BLaER1 treated with 17β-estradiol and CSF1 and Interleukin-3, amounts not matched to agents 10 nM and 100 nM (cell line): ENCODE results near the gene NEUROD2.

ENCODE experiments used
- H3K27ac ChIP-seq, 11 experiments: shearing (Covaris generic); formaldehyde crosslinking; 2 replicates each; pipeline ENCODE4 v1.8.1; 2022
- H3K27me3 ChIP-seq, 11 experiments: shearing (Covaris generic); formaldehyde crosslinking; 2 replicates each; pipeline ENCODE4 v1.8.1; 2022
- H3K36me3 ChIP-seq, 11 experiments: shearing (Covaris generic); formaldehyde crosslinking; 2 replicates each; pipeline ENCODE4 v1.8.1; 2022
- H3K4me1 ChIP-seq, 10 experiments: shearing (Covaris generic); formaldehyde crosslinking; 2 replicates each; pipeline ENCODE4 v1.8.1; 2022
- H3K4me2 ChIP-seq, 11 experiments: shearing (Covaris generic); formaldehyde crosslinking; 2 replicates each; pipeline ENCODE4 v1.8.1; 2022
- H3K4me3 ChIP-seq, 10 experiments: shearing (Covaris generic); formaldehyde crosslinking; 2 replicates each; pipeline ENCODE4 v1.8.1; 2022
- H3K9ac ChIP-seq, 11 experiments: shearing (Covaris generic); formaldehyde crosslinking; 2 replicates each; pipeline ENCODE4 v1.8.1; 2022
- H3K9me3 ChIP-seq, 11 experiments: shearing (Covaris generic); formaldehyde crosslinking; replicated peaks in 1 of 11; 2 replicates each; pipeline ENCODE4 v1.8.1; 2022
- H4K20me1 ChIP-seq, 11 experiments: shearing (Covaris generic); formaldehyde crosslinking; 2 replicates each; pipeline ENCODE4 v1.8.1; 2022
- Cebpa-rat ChIP-seq, 11 experiments: shearing (Covaris generic); IDR thresholded peaks; 2 replicates each; pipeline ENCODE4 v1.8.1; 2022

Gene NEUROD2

GRCh38 chr17:39599004-39599664 lies 8.6 kb downstream of the NEUROD2 start:
- H3K4me1 ChIP-seq = peaks cover 6 to 14% (median 13%) of the 10 kb centered on the region in 10 experiments; a peak in 19 of 20 replicates
- H3K27me3 ChIP-seq = peaks cover 100% of the 10 kb centered on the region in 11 experiments
- H3K4me2 ChIP-seq = peak overlapping the region; percentile 41 to 70 (median 58); a peak in 20 of 22 replicates

GRCh38 chr17:39598630-39599003 lies 9.1 kb downstream of the NEUROD2 start:
- no peak overlapping the region for H3K9ac ChIP-seq
- peaks cover 100% of the 10 kb centered on the region in 11 experiments for H3K27me3 ChIP-seq
- H3K36me3 ChIP-seq = no peaks in the 10 kb centered on the region
- no peak for TF ChIP-seq Cebpa-rat (IDR thresholded peaks at IDR 0.05)
- H3K4me1 ChIP-seq = peaks cover 6 to 14% (median 13%) of the 10 kb centered on the region in 10 experiments; a peak in 19 of 20 replicates
- 0 out of 20 replicates have a peak overlapping the region, but pooled peaks of 1 of the 10 experiments have one; percentile 28 for H3K4me3 ChIP-seq
- no peaks in the 10 kb centered on the region for H3K9me3 ChIP-seq
- H3K4me2 ChIP-seq = peak overlapping the region in 5 of 11 experiments; percentile 54 to 70 (median 58); a peak in 6 of 22 replicates
- peaks cover 0 to 90% (median 60%) of the 10 kb centered on the region in 11 experiments; a peak in 19 of 22 replicates for H4K20me1 ChIP-seq
- no peak overlapping the region for H3K27ac ChIP-seq

More at GRCh38 chr17:39599004-39599664, 8.6 kb downstream of the NEUROD2 start:
- H3K9me3 ChIP-seq = no peaks in the 10 kb centered on the region
- no peaks in the 10 kb centered on the region for H3K36me3 ChIP-seq
- H3K4me3 ChIP-seq = peak overlapping the region in 8 of 10 experiments; percentile 2 to 47 (median 30); a peak in 7 of 20 replicates
- H3K27ac ChIP-seq = no peak overlapping the region
- H3K9ac ChIP-seq = no peak overlapping the region
- H4K20me1 ChIP-seq = peaks cover 0 to 92% (median 60%) of the 10 kb centered on the region in 11 experiments; a peak in 19 of 22 replicates
- no peak for TF ChIP-seq Cebpa-rat (IDR thresholded peaks at IDR 0.05)

- no peak for TF ChIP-seq Cebpa-rat (IDR thresholded peaks at IDR 0.05)
- Histone ChIP-seq H3K27me3 (peaks cover 100% of the 10 kb centered on the region in 11 experiments), H3K36me3 (no peaks in the 10 kb centered on the region), H3K4me2 (no peak overlapping the region), H3K9me3 (no peaks in the 10 kb centered on the region), H3K4me1 (peaks cover 6 to 14% (median 13%) of the 10 kb centered on the region in 10 experiments; a peak in 19 of 20 replicates), H3K27ac (no peak overlapping the region), H3K4me3 (no peak overlapping the region), H4K20me1 (peaks cover 0 to 91% (median 60%) of the 10 kb centered on the region in 11 experiments; a peak in 19 of 22 replicates), H3K9ac (no peak overlapping the region)
Measured at GRCh38 chr17:39598047-39598481, 9.7 kb downstream of the NEUROD2 start.

GRCh38 chr17:39597372-39598046 lies 10.2 kb downstream of the NEUROD2 start:
- Histone ChIP-seq H3K4me1 (peaks cover 6 to 14% (median 13%) of the 10 kb centered on the region in 10 experiments; a peak in 19 of 20 replicates), H3K4me2 (no peak overlapping the region), H4K20me1 (peaks cover 0 to 92% (median 60%) of the 10 kb centered on the region in 11 experiments; a peak in 19 of 22 replicates), H3K9ac (no peak overlapping the region), H3K36me3 (no peaks in the 10 kb centered on the region), H3K27ac (no peak overlapping the region), H3K4me3 (no peak overlapping the region), H3K9me3 (no peaks in the 10 kb centered on the region), H3K27me3 (peaks cover 100% of the 10 kb centered on the region in 11 experiments)
- TF ChIP-seq Cebpa-rat (IDR thresholded peaks at IDR 0.05) = no peak

- Histone ChIP-seq H3K9ac (no peak overlapping the region), H3K27me3 (peaks cover 98 to 100% (median 100%) of the 10 kb centered on the region in 11 experiments), H3K27ac (no peak overlapping the region), H4K20me1 (peaks cover 0 to 92% (median 60%) of the 10 kb centered on the region in 11 experiments; a peak in 19 of 22 replicates), H3K4me1 (peaks cover 6 to 14% (median 13%) of the 10 kb centered on the region in 10 experiments; a peak in 19 of 20 replicates), H3K36me3 (no peaks in the 10 kb centered on the region), H3K4me3 (no peak overlapping the region), H3K9me3 (no peaks in the 10 kb centered on the region), H3K4me2 (no peak overlapping the region)
- TF ChIP-seq Cebpa-rat (IDR thresholded peaks at IDR 0.05) = no peak
Measured at GRCh38 chr17:39596543-39597267, 11.0 kb downstream of the NEUROD2 start.

- Histone ChIP-seq H3K4me2 (no peak overlapping the region), H4K20me1 (peaks cover 0 to 91% (median 54%) of the 10 kb centered on the region in 11 experiments; a peak in 19 of 22 replicates), H3K9ac (no peak overlapping the region), H3K9me3 (no peaks in the 10 kb centered on the region), H3K4me1 (peaks cover 6 to 14% (median 13%) of the 10 kb centered on the region in 10 experiments; a peak in 19 of 20 replicates), H3K27me3 (peaks cover 98 to 100% (median 100%) of the 10 kb centered on the region in 11 experiments), H3K27ac (no peak overlapping the region), H3K4me3 (no peak overlapping the region), H3K36me3 (no peaks in the 10 kb centered on the region)
- no peak for TF ChIP-seq Cebpa-rat (IDR thresholded peaks at IDR 0.05)
Measured at GRCh38 chr17:39595928-39596510, 11.7 kb downstream of the NEUROD2 start.

GRCh38 chr17:39595294-39595693 lies 12.4 kb downstream of the NEUROD2 start:
- peaks cover 91 to 100% (median 98%) of the 10 kb centered on the region in 11 experiments for H3K27me3 ChIP-seq
- H3K4me3 ChIP-seq = no peak overlapping the region
- H3K27ac ChIP-seq = no peak overlapping the region
- peaks cover 0 to 84% (median 46%) of the 10 kb centered on the region in 11 experiments; a peak in 19 of 22 replicates for H4K20me1 ChIP-seq
- no peak overlapping the region for H3K4me2 ChIP-seq
- H3K9ac ChIP-seq = no peak overlapping the region
- peaks cover 6 to 19% (median 13%) of the 10 kb centered on the region in 10 experiments; a peak in 19 of 20 replicates for H3K4me1 ChIP-seq
- no peaks in the 10 kb centered on the region for H3K36me3 ChIP-seq
- no peak for TF ChIP-seq Cebpa-rat (IDR thresholded peaks at IDR 0.05)
- no peaks in the 10 kb centered on the region for H3K9me3 ChIP-seq

GRCh38 chr17:39593371-39593770 lies 14.3 kb downstream of the NEUROD2 start:
- Histone ChIP-seq H4K20me1 (peaks cover 0 to 65% (median 27%) of the 10 kb centered on the region in 11 experiments; a peak in 16 of 22 replicates), H3K27ac (no peak overlapping the region), H3K27me3 (peaks cover 71 to 84% (median 80%) of the 10 kb centered on the region in 11 experiments), H3K36me3 (no peaks in the 10 kb centered on the region), H3K4me2 (no peak overlapping the region), H3K4me3 (no peak overlapping the region), H3K9me3 (no peaks in the 10 kb centered on the region), H3K9ac (no peak overlapping the region), H3K4me1 (0 out of 20 replicates have a peak, but pooled peaks cover 0 to 4% (median 0%) of the 10 kb centered on the region in 10 experiments)
- no peak for TF ChIP-seq Cebpa-rat (IDR thresholded peaks at IDR 0.05)
